Endothelial cell of umbilical vein (primary cell): ENCODE data around the gene FAM168B. TPM values are rescaled to one million over a fixed set of nuclear protein-coding genes. Genes with fewer than 3 reads are reported as not detected.

Experiments used
- BruUV-seq: library from RNA; stranded (reverse); fragments of 400-500 nt; replicated peaks from 2 replicates; lab custom pipeline; 2021; lab: Mats Ljungman, UMichigan
- CTCF ChIA-PET: fragments of 300-600, 350-600 bp; sonication (Branson Sonifier 250); formaldehyde crosslinking; loops from one replicate; lab custom pipeline; 2021; ENCODE audit warnings: antibody characterized with exemption, inconsistent platforms; lab: Charles Lee
- POLR2A ChIA-PET: fragments of 300-600, 350-600 bp; sonication (Branson Sonifier 250); formaldehyde crosslinking; loops from one replicate; lab custom pipeline; 2021; ENCODE audit warnings: antibody characterized with exemption, inconsistent platforms; lab: Charles Lee
- DNase-seq: peaks from one replicate; pipeline ENCODE4 v3.0.0-alpha.2; 2011; ENCODE audit warnings: low read depth, low spot score
- FAIRE-seq: peaks from 2 replicates; lab custom pipeline; 2011; peaks lifted over from hg19 to GRCh38; lab: Jason Lieb, UNC
- H2AFZ ChIP-seq: 2 replicates; pipeline ENCODE4 v1.6.0; 2012; ENCODE audit warnings: low read depth, low read length, control low read depth, inconsistent platforms
- H3K27ac ChIP-seq: 2 replicates; pipeline ENCODE4 v1.5.1; 2011; ENCODE audit warnings: low read depth, mild to moderate bottlenecking, control low read depth, low read length, moderate library complexity; ENCODE audit not compliant: insufficient read depth
- H3K27me3 ChIP-seq, 2 experiments: 2 replicates each; pipeline versions ENCODE4 v1.6.0 to v1.6.1; 2011; ENCODE audit warnings: low read length in 2 of 2, mixed read lengths in 1 of 2; ENCODE audit not compliant: control insufficient read depth in 2 of 2, insufficient read depth in 2 of 2
- H3K36me3 ChIP-seq, 2 experiments: 2 replicates in 1 of 2; 3 replicates in 1 of 2; pipeline ENCODE4 v1.5.1; 2011; ENCODE audit warnings: low read length in 2 of 2, mild to moderate bottlenecking in 1 of 2, moderate library complexity in 1 of 2; ENCODE audit not compliant: control insufficient read depth in 2 of 2, insufficient read depth in 2 of 2; ENCODE audit errors: extremely low read depth in 1 of 2
- H3K4me1 ChIP-seq: 3 replicates; pipeline ENCODE4 v1.5.1; 2011; ENCODE audit warnings: mild to moderate bottlenecking, low read length; ENCODE audit not compliant: control insufficient read depth, insufficient read depth; ENCODE audit errors: extremely low read depth
- H3K4me2 ChIP-seq: 2 replicates; pipeline ENCODE4 v1.6.1; 2011; ENCODE audit warnings: low read length, control low read depth, mixed read lengths; ENCODE audit not compliant: insufficient read depth
- H3K4me3 ChIP-seq, 3 experiments: fragments of 200-600 bp in 1 of 3; sonication (generic), shearing (Covaris generic) in 1 of 3; replicated peaks in 1 of 3; 2 replicates each; pipeline ENCODE4 v1.5.1; 2011 to 2016; ENCODE audit warnings: control low read depth in 3 of 3, low read length in 3 of 3, mild to moderate bottlenecking in 2 of 3, inconsistent platforms in 1 of 3, low read depth in 1 of 3, moderate library complexity in 1 of 3; ENCODE audit not compliant: insufficient read depth in 1 of 3
- H3K79me2 ChIP-seq: 2 replicates; pipeline ENCODE4 v1.6.0; 2012; ENCODE audit warnings: low read length, inconsistent platforms; ENCODE audit not compliant: control insufficient read depth, insufficient read depth
- H3K9ac ChIP-seq: replicated peaks from 2 replicates; pipeline ENCODE3; 2011; ENCODE audit warnings: low read length, control low read depth; ENCODE audit not compliant: insufficient read depth; ENCODE audit errors: extremely low read depth
- H3K9me1 ChIP-seq: replicated peaks from 3 replicates; pipeline ENCODE4 v1.6.0; 2011; ENCODE audit warnings: mild to moderate bottlenecking, low read length; ENCODE audit not compliant: control insufficient read depth, insufficient read depth; ENCODE audit errors: extremely low read depth
- H3K9me3 ChIP-seq: replicated peaks from 2 replicates; pipeline ENCODE4 v1.5.1; 2012; ENCODE audit warnings: low read length, inconsistent platforms; ENCODE audit not compliant: control insufficient read depth, insufficient read depth
- H4K20me1 ChIP-seq: replicated peaks from 2 replicates; pipeline ENCODE3; 2011; ENCODE audit warnings: mild to moderate bottlenecking, low read length; ENCODE audit not compliant: control insufficient read depth, insufficient read depth; ENCODE audit errors: extremely low read depth
- EZH2 ChIP-seq: IDR thresholded peaks from 2 replicates; pipeline ENCODE4 v1.6.1; 2012; ENCODE audit warnings: borderline replicate concordance, low read depth, mild to moderate bottlenecking, moderate library complexity, low read length, inconsistent platforms; ENCODE audit not compliant: severe bottlenecking
- FOS ChIP-seq: IDR thresholded peaks from 2 replicates; pipeline ENCODE4 v1.6.1; 2011; ENCODE audit warnings: mild to moderate bottlenecking, low read length, moderate library complexity, borderline replicate concordance; ENCODE audit not compliant: insufficient read depth
- GATA2 ChIP-seq: IDR thresholded peaks from 2 replicates; pipeline ENCODE4 v1.7.0; 2011; ENCODE audit warnings: low read depth, mild to moderate bottlenecking, moderate library complexity, mixed read lengths, low read length; ENCODE audit not compliant: insufficient read length, insufficient read depth
- JUN ChIP-seq: IDR thresholded peaks from 2 replicates; pipeline ENCODE4 v1.6.1; 2011; ENCODE audit warnings: borderline replicate concordance, low read depth; ENCODE audit not compliant: insufficient read length, insufficient read depth
- MYC ChIP-seq: IDR thresholded peaks from one replicate; pipeline ENCODE4 v1.6.1; 2011; ENCODE audit warnings: mild to moderate bottlenecking, low read depth, low read length
- POLR2A ChIP-seq: IDR thresholded peaks from 2 replicates; pipeline ENCODE4 v1.6.1; 2012; ENCODE audit warnings: low read depth, mild to moderate bottlenecking, control low read depth, low read length
- POLR2AphosphoS5 ChIP-seq: IDR thresholded peaks from 2 replicates; pipeline ENCODE4 v1.6.1; 2012; ENCODE audit warnings: low read depth, mild to moderate bottlenecking, control low read depth, low read length, moderate library complexity; ENCODE audit not compliant: insufficient read depth
- dilution Hi-C: fragments of 300-500 bp; cut with MboI; formaldehyde crosslinking; loops from one replicate; pipeline ENCODE4 v1.15.0; 2019; ENCODE audit warnings: low sequenced_read_pairs; ENCODE audit not compliant: extremely low pct_ligation_motif_present
- intact Hi-C: fragments of 100-400 bp; cut with micrococcal nuclease; formaldehyde crosslinking; loops from one replicate; pipeline ENCODE4 v1.10.0; 2022
- polyA plus RNA-seq, 4 experiments: library from polyadenylated mRNA; depleted of rRNA in 3 of 4; stranded (reverse) in 3 of 4; unstranded in 1 of 4; fragments of >200 nt; gene quantifications; 2 replicates each; pipeline versions ENCODE4 v1.2.1 to v1.2.3, GENCODE V29; 2011 to 2012; ENCODE audit warnings: missing spikeins in 1 of 4
- total RNA-seq: library from RNA; stranded (reverse); gene quantifications from 2 replicates; pipeline ENCODE4 v1.2.3, GENCODE V29; 2021
- TF ChIP-seq, protein P1 (sequence below), 2 donors: IDR thresholded peaks; 1 replicate in 1 of 2; 2 replicates in 1 of 2; pipeline ENCODE4 v1.5.1; 2011; ENCODE audit warnings: low read length in 2 of 2, mild to moderate bottlenecking in 2 of 2, moderate library complexity in 2 of 2, control low read depth in 1 of 2, inconsistent platforms in 1 of 2, low read depth in 1 of 2; ENCODE audit not compliant: insufficient read depth in 1 of 2; ENCODE audit errors: extremely low read depth in 1 of 2
- TF ChIP-seq, protein P2 (sequence below): IDR thresholded peaks from 2 replicates; pipeline ENCODE4 v1.6.1; 2011; ENCODE audit not compliant: insufficient read depth, insufficient read length

Gene FAM168B
- total and polyA plus RNA-seq, 2 donors (not counting 3 experiments of a cell fraction or from before 2014, with no cell fraction given) = 109 to 183 TPM

GRCh38 chr2:131029812-131030211 is 63.4 kb downstream of the FAM168B start:
- CTCF ChIA-PET = no interaction called here
- Histone ChIP-seq H4K20me1 (no peaks in the 10 kb centered on the region), H3K4me1 (no peaks in the 10 kb centered on the region), H3K9ac (no peak overlapping the region), H3K27me3 (peaks cover 13 to 14% of the 10 kb centered on the region in 2 experiments), H3K79me2 (no peaks in the 10 kb centered on the region), H3K4me2 (no peak overlapping the region), H3K27ac (no peak overlapping the region), H3K4me3 (no peak overlapping the region), H3K9me3 (no peaks in the 10 kb centered on the region), H3K36me3 (no peaks in the 10 kb centered on the region), H3K9me1 (no peaks in the 10 kb centered on the region), H2AFZ (no peak overlapping the region)
- dilution Hi-C loops = no loop called here
- FAIRE-seq (no peak), DNase-seq (no peak)
- intact Hi-C loops = no loop called here
- TF ChIP-seq MYC = no peak
- POLR2A ChIA-PET = no interaction called here
- BruUV-seq = no TSS peak

- dilution Hi-C loops = no loop called here
- H3K9me1 ChIP-seq = no peaks in the 10 kb centered on the region
- TF ChIP-seq FOS (no peak), JUN (no peak), GATA2 (no peak), POLR2AphosphoS5 (no peak), POLR2A (no peak), EZH2 (no peak), MYC (no peak)
- TF ChIP-seq, protein P1, sequence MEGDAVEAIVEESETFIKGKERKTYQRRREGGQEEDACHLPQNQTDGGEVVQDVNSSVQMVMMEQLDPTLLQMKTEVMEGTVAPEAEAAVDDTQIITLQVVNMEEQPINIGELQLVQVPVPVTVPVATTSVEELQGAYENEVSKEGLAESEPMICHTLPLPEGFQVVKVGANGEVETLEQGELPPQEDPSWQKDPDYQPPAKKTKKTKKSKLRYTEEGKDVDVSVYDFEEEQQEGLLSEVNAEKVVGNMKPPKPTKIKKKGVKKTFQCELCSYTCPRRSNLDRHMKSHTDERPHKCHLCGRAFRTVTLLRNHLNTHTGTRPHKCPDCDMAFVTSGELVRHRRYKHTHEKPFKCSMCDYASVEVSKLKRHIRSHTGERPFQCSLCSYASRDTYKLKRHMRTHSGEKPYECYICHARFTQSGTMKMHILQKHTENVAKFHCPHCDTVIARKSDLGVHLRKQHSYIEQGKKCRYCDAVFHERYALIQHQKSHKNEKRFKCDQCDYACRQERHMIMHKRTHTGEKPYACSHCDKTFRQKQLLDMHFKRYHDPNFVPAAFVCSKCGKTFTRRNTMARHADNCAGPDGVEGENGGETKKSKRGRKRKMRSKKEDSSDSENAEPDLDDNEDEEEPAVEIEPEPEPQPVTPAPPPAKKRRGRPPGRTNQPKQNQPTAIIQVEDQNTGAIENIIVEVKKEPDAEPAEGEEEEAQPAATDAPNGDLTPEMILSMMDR (IDR thresholded peaks at IDR 0.05; ENCODE audit: extremely low read depth in 1 of 2, insufficient read depth in 1 of 2, low read depth in 1 of 2, low read length in 2 of 2) = no peak
- TF ChIP-seq, protein P2, sequence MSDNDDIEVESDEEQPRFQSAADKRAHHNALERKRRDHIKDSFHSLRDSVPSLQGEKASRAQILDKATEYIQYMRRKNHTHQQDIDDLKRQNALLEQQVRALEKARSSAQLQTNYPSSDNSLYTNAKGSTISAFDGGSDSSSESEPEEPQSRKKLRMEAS = no peak
- ChIA-PET POLR2A (no interaction called here), CTCF (no interaction called here)
- no peaks in the 10 kb centered on the region for H3K9me3 ChIP-seq
- DNase-seq (no peak), FAIRE-seq (no peak)
- no peak overlapping the region for H3K4me2 ChIP-seq
- H3K79me2 ChIP-seq = no peaks in the 10 kb centered on the region
- peaks cover 0 to 6% of the 10 kb centered on the region in 2 experiments for H3K27me3 ChIP-seq
- no peaks in the 10 kb centered on the region for H4K20me1 ChIP-seq
- H2AFZ ChIP-seq = no peak overlapping the region
- intact Hi-C loops = no loop called here
- no peaks in the 10 kb centered on the region for H3K36me3 ChIP-seq
- no TSS peak for BruUV-seq
- no peaks in the 10 kb centered on the region for H3K4me1 ChIP-seq
- no peak overlapping the region for H3K9ac ChIP-seq
- H3K27ac ChIP-seq = no peak overlapping the region
- no peak overlapping the region for H3K4me3 ChIP-seq
These were observed 65.4 kb downstream of the FAM168B start for GRCh38 chr2:131027566-131028528.
